Measurements from ENCODE around the gene CANT1. TPM values are rescaled to one million over a fixed set of nuclear protein-coding genes. Genes with fewer than 3 reads are reported as not detected.

Gene CANT1
- total and polyA plus RNA-seq, 2 of the 13 experiments (the other 11 are each of a cell fraction or from before 2014, with no cell fraction given): 34.1 to 42.1 TPM

- H3K4me2 ChIP-seq (ENCODE audit: low read depth, low read length): no peak overlapping the region
- H3K36me3 ChIP-seq (replicated peaks in 1 of 2; ENCODE audit: control insufficient read depth in 1 of 2, insufficient read depth in 2 of 2, low read length in 2 of 2): peaks cover 34 to 71% of the 10 kb centered on the region in 2 experiments
- intact Hi-C loops (cut with micrococcal nuclease; ENCODE audit: unreplicated experiment): no loop called here
- in situ Hi-C loops (cut with HindIII; ENCODE audit: extremely low pct_ligation_motif_present, low pct_unique_long_range_greater_than_20kb): no loop called here
- no TSS peak for BruUV-seq (replicated peaks)
- no peak for FAIRE-seq
- H4K20me1 ChIP-seq (ENCODE audit: insufficient read depth, low read length): no peaks in the 10 kb centered on the region; the same call in 1 of the 2 replicates
- no peak for ATAC-seq
- H3K79me2 ChIP-seq (ENCODE audit: insufficient read depth, low read length): peaks cover 11% of the 10 kb centered on the region
- H3K4me3 ChIP-seq (replicated peaks in 1 of 3; ENCODE audit: insufficient read depth in 1 of 3, low read depth in 2 of 3, low read length in 3 of 3): no peak overlapping the region
- TF ChIP-seq ZNF576 (CRISPR knock-in tag; IDR thresholded peaks at IDR 0.05) (no peak), PHF20 (CRISPR knock-in tag; IDR thresholded peaks at IDR 0.05) (no peak), NRL (CRISPR knock-in tag; IDR thresholded peaks at IDR 0.05; ENCODE audit: borderline replicate concordance) (no peak), EP300 (IDR thresholded peaks at IDR 0.05; ENCODE audit: low read depth in 2 of 2, low read length in 2 of 2) (no peak), EP300 (CRISPR knock-in tag; IDR thresholded peaks at IDR 0.05; ENCODE audit: borderline replicate concordance) (no peak), ZNF354B (CRISPR knock-in tag; IDR thresholded peaks at IDR 0.05) (no peak), NR2C2 (CRISPR knock-in tag; IDR thresholded peaks at IDR 0.05; ENCODE audit: borderline replicate concordance) (no peak), IRF1 (CRISPR knock-in tag; IDR thresholded peaks at IDR 0.05; ENCODE audit: low read depth) (no peak), ZNF792 (CRISPR knock-in tag; IDR thresholded peaks at IDR 0.05) (no peak), ZNF713 (CRISPR knock-in tag; IDR thresholded peaks at IDR 0.05) (no peak), MIER2 (CRISPR knock-in tag; IDR thresholded peaks at IDR 0.05) (no peak), JARID2 (CRISPR knock-in tag; IDR thresholded peaks at IDR 0.05; ENCODE audit: insufficient replicate concordance) (no peak)
- no peaks in the 10 kb centered on the region for H3K27me3 ChIP-seq (ENCODE audit: control insufficient read depth in 1 of 2, insufficient read depth in 2 of 2, low read length in 2 of 2)
- H3K4me1 ChIP-seq (ENCODE audit: insufficient read depth, low read length): no peaks in the 10 kb centered on the region
- H3K9me3 ChIP-seq (ENCODE audit: low read length): no peaks in the 10 kb centered on the region
- POLR2A ChIA-PET: interaction anchor here (1.2 to 1.6 kb wide), 3 partner anchors 13 to 30 kb away, joined by 4 to 7 read pairs (median 5); partner anchors contain the start of genes CANT1 and LGALS3BP
- no peak overlapping the region for H2AFZ ChIP-seq (ENCODE audit: low read length)
- DNase-seq (ENCODE audit: low spot score): no peak
- H3K9ac ChIP-seq (ENCODE audit: insufficient read depth, low read depth, low read length): no peak overlapping the region
- 96% methylated on average over 16 of the region's 16 CpGs for WGBS (ENCODE audit: low lambda C conversion rate)
- CTCF ChIA-PET (ENCODE audit: low intra/inter-chr PET ratio, low total read pairs): no interaction called here
- no peak overlapping the region for H3K27ac ChIP-seq (ENCODE audit: extremely low read length, insufficient read depth, low read length)
Measured at GRCh38 chr17:78996781-78997201, 12.8 kb downstream of the CANT1 start.
